Uterus (tissue), 2 donors: ENCODE data around the gene TMCO4.

ENCODE experiments used
- POLR2A ChIP-seq, 2 donors: fragments of 450-650 bp; IDR thresholded peaks; one replicate each; pipeline ENCODE4 v1.6.1; 2016; ENCODE audit warnings: antibody characterized with exemption in 2 of 2, mild to moderate bottlenecking in 1 of 2, moderate library complexity in 1 of 2
- TF ChIP-seq, protein P1 (sequence below), 4 experiments: fragments of 200-600 bp in 2 of 4; fragments of 450-650 bp in 2 of 4; sonication (generic) in 2 of 4; IDR thresholded peaks; one replicate each; pipeline ENCODE4 v1.5.1; 2016 to 2019; ENCODE audit warnings: antibody characterized with exemption in 4 of 4, mild to moderate bottlenecking in 2 of 4, moderate library complexity in 1 of 4

DNA sequence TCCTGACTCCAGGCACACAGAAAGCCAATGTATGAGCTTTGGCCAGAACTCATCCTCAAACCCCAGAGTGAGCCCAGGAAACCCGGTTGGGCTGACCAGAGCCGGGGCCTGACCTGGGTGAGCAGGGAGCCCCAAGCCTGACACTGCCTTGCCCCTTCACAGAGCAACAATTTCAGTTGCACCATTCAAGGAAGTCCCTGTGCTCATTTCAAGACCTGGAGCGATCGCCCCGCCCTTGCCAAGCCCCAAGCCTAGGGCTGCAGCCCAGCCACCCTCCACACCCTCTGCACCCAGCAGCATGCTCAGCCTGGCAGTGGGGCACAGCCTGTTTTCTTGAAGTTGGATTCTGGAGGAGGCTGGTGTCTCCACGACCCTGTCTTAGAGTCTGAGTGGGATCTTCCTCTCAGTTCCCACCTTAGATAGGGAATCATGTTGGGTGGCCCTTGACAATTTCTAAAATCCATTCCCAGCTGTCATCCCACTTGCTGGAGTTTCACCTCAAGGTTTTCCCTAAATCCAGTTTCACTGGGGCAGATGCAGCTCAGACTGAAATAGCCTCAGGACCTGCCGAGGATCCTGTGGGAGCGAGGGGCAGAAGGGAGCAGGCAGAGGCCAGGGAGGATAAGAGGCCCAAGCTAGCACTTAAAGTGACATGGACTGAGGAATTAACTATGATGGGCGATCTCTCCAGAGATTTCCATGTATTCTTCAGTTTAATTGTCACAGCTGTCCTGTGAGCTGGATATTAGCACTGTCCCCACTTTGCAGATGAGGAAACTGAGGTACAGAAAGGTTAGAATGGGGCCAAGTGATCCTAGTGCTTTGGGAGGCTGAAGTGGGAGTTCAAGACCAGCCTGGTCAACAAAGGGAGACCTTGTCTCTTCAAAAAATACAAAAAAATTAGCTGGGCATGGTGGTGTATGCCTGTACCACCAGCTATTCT lies 153.1 kb downstream of the TMCO4 start:
- TF ChIP-seq, protein P1, sequence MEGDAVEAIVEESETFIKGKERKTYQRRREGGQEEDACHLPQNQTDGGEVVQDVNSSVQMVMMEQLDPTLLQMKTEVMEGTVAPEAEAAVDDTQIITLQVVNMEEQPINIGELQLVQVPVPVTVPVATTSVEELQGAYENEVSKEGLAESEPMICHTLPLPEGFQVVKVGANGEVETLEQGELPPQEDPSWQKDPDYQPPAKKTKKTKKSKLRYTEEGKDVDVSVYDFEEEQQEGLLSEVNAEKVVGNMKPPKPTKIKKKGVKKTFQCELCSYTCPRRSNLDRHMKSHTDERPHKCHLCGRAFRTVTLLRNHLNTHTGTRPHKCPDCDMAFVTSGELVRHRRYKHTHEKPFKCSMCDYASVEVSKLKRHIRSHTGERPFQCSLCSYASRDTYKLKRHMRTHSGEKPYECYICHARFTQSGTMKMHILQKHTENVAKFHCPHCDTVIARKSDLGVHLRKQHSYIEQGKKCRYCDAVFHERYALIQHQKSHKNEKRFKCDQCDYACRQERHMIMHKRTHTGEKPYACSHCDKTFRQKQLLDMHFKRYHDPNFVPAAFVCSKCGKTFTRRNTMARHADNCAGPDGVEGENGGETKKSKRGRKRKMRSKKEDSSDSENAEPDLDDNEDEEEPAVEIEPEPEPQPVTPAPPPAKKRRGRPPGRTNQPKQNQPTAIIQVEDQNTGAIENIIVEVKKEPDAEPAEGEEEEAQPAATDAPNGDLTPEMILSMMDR (IDR thresholded peaks at IDR 0.05) = no peak
- TF ChIP-seq POLR2A (IDR thresholded peaks at IDR 0.05) = no peak
